ENCODE results near the gene DISP2. TPM values are rescaled to one million over a fixed set of nuclear protein-coding genes. Genes with fewer than 3 reads are reported as not detected.

The DISP2 gene
- total RNA-seq, 1 experiment from 2014 or later = 1.3 TPM

GRCh38 chr15:40363611-40364010 is 5.6 kb downstream of the DISP2 start:
- Mint-ChIP-seq H3K27ac (no peak overlapping the region), H3K27me3 (ENCODE audit: low read depth) (peaks cover 64% of the 10 kb centered on the region), H3K4me1 (peaks cover 9 to 20% of the 10 kb centered on the region in 2 experiments), H3K36me3 (ENCODE audit: insufficient read depth in 1 of 3, low read depth in 3 of 3) (no peaks in the 10 kb centered on the region; a peak in 1 of 7 replicates), H3K4me3 (no peak overlapping the region), H3K9me3 (no peaks in the 10 kb centered on the region)
- Histone ChIP-seq H3K27ac (ENCODE audit: insufficient read length, low read depth, low read length) (no peak overlapping the region), H3K9me3 (ENCODE audit: control insufficient read depth, low read depth, low read length) (no peaks in the 10 kb centered on the region), H2BK5ac (ENCODE audit: insufficient read length, low read length) (no peak overlapping the region), H2AFZ (ENCODE audit: low read length) (no peak overlapping the region), H2BK15ac (ENCODE audit: low read depth, low read length) (no peak overlapping the region), H3K9ac (ENCODE audit: extremely low read depth, insufficient read length, low read length) (no peak overlapping the region), H4K20me1 (ENCODE audit: control insufficient read depth, insufficient read depth, insufficient read length) (no peaks in the 10 kb centered on the region), H3K27me3 (ENCODE audit: insufficient read depth, low read length) (peaks cover 3% of the 10 kb centered on the region), H3K4me2 (ENCODE audit: insufficient read depth, insufficient read length, low read length) (no peak overlapping the region), H3K79me2 (ENCODE audit: insufficient read depth, low read length) (no peaks in the 10 kb centered on the region), H4K91ac (ENCODE audit: insufficient read length, low read depth, low read length) (no peak overlapping the region), H2BK20ac (ENCODE audit: low read depth, low read length, poor library complexity, severe bottlenecking) (no peak overlapping the region), H3T11ph (ENCODE audit: low read length) (no peak overlapping the region), H3K4me1 (ENCODE audit: insufficient read depth, low read length) (no peaks in the 10 kb centered on the region; the same call in 1 of the 2 replicates), H4K5ac (ENCODE audit: insufficient read length, low read depth, low read length) (no peak overlapping the region), H3K56ac (ENCODE audit: insufficient read length, low read depth, low read length) (no peak overlapping the region), H3K14ac (ENCODE audit: insufficient read depth, low read length) (no peak overlapping the region; the same call in 1 of the 2 replicates), H3K23ac (ENCODE audit: insufficient read length, low read depth, low read length) (no peak overlapping the region), H2BK12ac (ENCODE audit: insufficient read length, low read depth, low read length) (no peak overlapping the region), H2BK120ac (ENCODE audit: low read depth, low read length, poor library complexity, severe bottlenecking) (no peak overlapping the region), H3K18ac (ENCODE audit: insufficient read length, low read depth, low read length) (no peak overlapping the region), H3K4ac (ENCODE audit: low read depth, low read length) (no peak overlapping the region), H2AK5ac (ENCODE audit: insufficient read length, low read length) (no peak overlapping the region), H4K8ac (replicated peaks; ENCODE audit: insufficient read length, low read depth, low read length) (no peak overlapping the region), H3K79me1 (ENCODE audit: insufficient read depth, low read depth, low read length, poor library complexity, severe bottlenecking) (no peaks in the 10 kb centered on the region), H3K23me2 (ENCODE audit: insufficient read length, low read depth, low read length, poor library complexity, severe bottlenecking) (no peaks in the 10 kb centered on the region)
- no peak for TF ChIP-seq CTCF (conservative IDR thresholded peaks at IDR 0.05)
- WGBS (ENCODE audit: extremely low coverage, insufficient read length, low lambda C conversion rate) = no CpG with 5 or more reads among the region's 8 CpGs
- DNase-seq = no peak
